MM.1S (cell line): ENCODE results near the gene MSGN1.

Experiments
- EZH2 ChIP-seq: fragments of 300-600 bp; sonication (generic); optimal IDR thresholded peaks from 2 replicates; pipeline ENCODE3; 2017; ENCODE audit warnings: low read depth, mild to moderate bottlenecking, antibody characterized with exemption, low read length, mixed read lengths
- EZH2phosphoT487 ChIP-seq: fragments of 300-600 bp; sonication (generic); IDR thresholded peaks from 2 replicates; pipeline ENCODE4 v1.6.1; 2018; ENCODE audit warnings: antibody characterized with exemption, low read length
- TF ChIP-seq, protein P1 (sequence below): fragments of 300-600 bp; sonication (generic); IDR thresholded peaks from 2 replicates; pipeline ENCODE4 v1.5.1; 2016; ENCODE audit warnings: antibody characterized with exemption, low read length, mixed read lengths

DNA sequence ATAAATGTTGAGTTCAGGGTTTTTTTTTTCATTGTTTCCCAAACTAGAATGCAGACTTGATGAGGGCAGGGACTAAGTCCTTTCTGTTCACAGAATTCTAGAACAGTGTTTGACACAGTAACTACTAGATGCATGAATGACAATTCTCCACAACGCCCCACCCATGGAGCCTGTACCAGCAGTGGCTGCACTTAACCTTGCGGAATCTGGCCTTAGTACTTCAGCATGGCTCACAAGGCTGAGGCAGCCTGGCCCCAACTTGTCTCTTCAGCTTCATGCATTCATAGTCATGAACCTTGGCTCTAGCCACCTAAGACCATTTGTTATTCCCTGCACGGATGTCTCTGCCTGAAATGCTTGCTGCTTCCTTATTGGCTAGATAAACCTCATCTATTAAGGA, 29.5 kb upstream of the MSGN1 start:
- TF ChIP-seq, protein P1, sequence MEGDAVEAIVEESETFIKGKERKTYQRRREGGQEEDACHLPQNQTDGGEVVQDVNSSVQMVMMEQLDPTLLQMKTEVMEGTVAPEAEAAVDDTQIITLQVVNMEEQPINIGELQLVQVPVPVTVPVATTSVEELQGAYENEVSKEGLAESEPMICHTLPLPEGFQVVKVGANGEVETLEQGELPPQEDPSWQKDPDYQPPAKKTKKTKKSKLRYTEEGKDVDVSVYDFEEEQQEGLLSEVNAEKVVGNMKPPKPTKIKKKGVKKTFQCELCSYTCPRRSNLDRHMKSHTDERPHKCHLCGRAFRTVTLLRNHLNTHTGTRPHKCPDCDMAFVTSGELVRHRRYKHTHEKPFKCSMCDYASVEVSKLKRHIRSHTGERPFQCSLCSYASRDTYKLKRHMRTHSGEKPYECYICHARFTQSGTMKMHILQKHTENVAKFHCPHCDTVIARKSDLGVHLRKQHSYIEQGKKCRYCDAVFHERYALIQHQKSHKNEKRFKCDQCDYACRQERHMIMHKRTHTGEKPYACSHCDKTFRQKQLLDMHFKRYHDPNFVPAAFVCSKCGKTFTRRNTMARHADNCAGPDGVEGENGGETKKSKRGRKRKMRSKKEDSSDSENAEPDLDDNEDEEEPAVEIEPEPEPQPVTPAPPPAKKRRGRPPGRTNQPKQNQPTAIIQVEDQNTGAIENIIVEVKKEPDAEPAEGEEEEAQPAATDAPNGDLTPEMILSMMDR = no peak
- no peak for TF ChIP-seq EZH2phosphoT487
- no peak for TF ChIP-seq EZH2
